ENCODE measurements around the gene SMIM7.
"Not testable (repeated sequence)": the region's sequence is repeated elsewhere in the genome, so short reads cannot be mapped to it uniquely, and the experiment has no call there.

SMIM7 gene

DNA sequence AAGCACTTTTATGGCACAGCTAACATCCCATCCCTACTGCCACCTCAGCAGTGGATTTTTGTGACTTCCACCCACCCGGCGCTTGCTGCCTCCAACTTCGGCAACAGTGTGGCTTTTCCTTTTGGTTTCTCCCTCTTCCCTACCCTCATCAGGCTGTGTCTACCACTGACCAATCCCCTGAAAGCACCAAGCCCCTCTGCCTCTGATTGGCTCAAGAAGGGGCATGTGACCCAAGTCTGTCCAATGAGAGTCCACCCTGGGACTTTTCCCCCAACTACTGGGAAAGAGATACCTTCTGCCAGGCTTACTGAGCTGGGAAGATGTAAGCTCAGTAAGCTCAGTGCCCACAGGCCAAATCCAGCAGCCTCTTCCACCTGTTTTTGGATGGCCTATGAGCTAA is 5.8 kb downstream of the SMIM7 start:
- DNase-seq, result no peak

DNA sequence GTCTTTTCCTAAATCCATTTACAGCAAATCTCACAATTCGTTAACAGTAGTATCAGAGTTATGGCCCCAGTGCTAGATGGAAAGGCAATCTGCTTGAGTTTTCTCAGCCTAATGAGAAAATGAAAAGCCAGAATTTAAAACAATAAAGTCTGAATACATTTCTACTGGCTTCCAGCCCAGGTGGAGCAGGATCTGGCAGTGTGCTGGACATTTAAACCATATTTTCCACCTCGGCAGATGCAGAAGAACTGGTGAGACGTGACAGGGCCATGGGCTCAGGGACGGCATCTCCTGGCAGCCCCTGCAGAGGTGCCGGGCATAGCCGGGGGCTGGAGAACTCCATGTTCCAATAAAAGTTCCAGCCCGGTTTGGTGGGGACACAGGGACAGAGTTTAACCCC is 7.1 kb downstream of the SMIM7 start:
- DNase-seq, result no peak

DNA sequence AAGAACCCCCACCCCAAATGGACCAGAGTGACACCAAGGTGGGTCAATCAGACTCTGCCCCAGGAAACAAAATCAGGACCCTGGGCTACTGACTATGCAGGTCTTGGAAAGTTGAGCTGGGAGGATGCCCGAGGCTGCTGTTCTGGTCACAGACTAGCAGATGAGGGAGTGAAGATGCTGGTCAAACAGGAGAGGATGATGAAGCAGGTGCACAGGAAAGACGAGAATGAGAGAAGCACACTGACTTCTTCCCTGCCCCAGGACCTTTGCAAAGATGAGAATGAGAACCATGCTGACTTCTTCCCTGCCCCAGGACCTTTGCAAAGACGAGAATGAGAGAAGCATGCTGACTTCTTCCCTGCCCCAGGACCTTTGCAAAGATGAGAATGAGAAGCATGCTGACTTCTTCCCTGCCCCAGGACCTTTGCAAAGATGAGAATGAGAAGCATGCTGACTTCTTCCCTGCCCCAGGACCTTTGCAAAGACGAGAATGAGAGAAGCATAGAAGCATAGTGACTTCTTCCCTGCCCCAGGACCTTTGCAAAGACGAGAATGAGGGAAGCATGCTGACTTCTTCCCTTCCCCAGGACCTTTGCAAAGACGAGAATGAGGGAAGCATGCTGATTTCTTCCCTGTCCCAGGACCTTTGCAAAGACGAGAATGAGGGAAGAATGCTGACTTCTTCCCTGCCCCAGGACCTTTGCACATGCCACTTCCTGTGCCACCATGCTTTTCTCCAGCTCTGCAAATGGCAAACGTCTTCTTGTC is 8.3 kb downstream of the SMIM7 start:
- DNase-seq, result not testable (repeated sequence)

DNA sequence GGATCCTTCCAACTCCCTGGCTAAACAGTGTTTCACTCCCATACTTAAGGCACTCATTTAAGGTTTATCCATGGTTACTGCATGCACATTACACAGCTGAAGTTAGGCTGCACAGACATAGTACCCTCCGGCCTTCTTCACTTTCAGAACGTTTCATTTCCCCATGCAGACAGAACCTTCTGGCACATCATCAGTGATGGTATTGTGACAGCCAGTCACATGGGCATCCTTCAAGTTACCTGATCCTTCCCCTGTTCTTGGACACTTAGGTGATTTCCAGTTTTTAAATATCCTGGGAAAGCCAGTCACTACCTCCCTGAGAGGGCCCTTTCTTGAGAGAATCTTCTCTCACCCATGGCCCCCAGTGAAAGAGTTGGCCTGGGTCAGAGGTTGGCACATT is 9.1 kb downstream of the SMIM7 start:
- DNase-seq, result no peak

DNA sequence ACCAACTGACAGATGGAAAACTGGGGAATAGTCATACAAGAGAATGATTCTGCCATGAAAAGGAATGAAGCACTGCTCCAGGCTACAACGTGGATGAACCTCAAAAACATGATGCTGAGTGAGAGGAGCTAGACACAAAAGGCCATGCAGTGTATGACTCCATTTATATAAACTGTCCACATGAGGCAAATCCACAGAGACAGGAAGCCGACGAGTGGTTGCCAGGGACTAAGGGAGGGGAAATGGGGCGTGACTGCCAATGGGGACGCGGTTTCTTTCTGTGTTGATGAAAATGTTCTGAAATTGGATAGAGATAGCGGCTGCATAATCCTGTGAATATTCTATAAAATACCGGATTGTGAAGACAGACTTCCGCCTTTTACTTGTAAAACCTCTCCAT is 10.2 kb downstream of the SMIM7 start:
- no peak for DNase-seq

DNA sequence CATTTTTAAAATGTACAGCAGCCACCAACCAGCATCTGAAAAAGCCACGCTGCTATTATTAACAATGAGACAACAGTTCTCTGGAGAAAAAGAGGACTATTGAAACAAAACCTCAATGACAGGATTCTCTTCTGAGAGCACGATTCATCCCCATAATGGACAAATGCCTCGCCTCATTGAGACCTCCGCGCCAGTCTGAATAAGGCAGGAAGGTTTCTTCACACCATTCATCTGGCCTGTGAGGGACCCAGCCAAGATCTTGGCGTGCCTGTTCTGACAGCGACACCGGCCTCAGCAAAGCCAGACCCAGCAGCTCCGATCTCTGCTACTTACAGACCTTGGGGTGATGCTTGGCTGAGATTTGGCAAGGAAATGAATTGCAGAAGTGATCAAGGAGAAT is 14.8 kb downstream of the SMIM7 start:
- DNase-seq, result no peak

DNA sequence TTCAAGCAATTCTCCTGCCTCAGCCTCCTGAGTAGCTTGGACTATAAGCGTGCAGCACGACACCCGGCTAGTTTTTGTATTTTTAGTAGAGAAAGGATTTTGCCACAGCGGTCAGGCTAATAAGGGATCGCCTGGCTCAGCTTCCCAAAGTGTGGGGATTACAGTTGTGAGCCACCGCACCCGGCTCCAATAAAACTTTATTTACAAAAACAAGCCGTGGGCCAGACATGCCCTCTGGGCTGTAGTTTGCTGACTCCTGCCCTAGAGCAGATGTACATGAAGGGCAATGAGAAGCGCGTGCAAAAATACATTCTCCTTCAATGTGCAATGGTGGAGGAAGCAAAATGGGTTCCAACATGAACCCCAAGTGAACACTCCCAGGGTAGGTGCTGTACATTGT is 18.2 kb downstream of the SMIM7 start:
- DNase-seq, result no peak

DNA sequence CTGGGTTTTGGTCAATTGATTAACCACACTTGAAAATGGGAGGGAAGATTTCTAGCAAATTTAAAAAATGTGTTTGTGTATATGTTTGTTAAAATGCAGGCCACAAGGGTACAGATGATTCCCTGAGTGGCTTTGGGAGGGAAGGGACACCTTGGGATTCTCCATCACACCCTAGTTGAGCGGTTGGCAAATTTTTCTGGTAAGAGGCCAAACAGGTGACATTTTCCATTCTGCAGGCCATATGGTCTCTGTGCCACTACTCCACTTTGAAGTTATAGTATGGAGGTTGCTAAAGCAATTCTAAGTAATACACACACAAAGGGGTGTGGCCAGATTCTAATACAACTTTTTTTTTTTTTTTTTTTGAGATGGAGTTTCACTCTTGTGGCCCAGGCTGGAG is 19.0 kb downstream of the SMIM7 start:
- no peak for DNase-seq

DNA sequence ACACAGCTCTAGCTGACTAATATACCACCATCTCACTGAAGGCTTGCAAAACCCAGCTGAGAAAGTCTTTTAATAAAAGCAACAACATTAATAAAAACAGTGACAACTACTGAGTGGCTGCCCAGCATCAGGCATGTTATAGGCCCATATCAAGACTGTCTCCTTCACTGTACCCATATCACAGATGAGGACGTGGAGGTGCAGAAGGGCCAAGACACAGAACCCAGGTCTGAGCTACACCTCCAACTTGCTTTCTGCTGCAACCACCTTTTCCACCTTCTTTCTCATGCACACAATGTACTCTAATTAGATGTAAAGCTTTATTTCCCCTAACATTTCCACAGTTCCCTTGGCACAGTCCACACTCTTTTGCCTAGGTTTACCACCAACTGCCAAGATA is 21.3 kb downstream of the SMIM7 start:
- no peak for DNase-seq

DNA sequence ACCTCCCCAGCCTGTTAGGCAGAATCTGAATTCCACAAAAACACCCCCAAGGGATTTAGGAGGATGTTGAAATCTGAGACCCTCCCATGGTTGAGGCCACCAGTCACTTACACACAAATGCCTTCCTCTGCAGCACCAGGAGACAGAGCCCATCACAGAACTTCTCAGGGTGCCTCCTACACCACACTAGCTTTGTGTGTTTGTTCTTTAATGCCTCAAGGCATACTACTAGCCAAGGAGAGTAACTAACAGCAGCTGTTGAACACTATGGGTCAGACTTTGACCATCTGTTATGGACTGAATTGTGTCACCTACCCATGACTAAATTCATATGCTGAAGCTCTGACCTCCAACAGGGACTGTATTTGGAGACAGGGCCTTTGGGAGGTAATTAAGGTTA is 22.4 kb downstream of the SMIM7 start:
- DNase-seq, result no peak

DNA sequence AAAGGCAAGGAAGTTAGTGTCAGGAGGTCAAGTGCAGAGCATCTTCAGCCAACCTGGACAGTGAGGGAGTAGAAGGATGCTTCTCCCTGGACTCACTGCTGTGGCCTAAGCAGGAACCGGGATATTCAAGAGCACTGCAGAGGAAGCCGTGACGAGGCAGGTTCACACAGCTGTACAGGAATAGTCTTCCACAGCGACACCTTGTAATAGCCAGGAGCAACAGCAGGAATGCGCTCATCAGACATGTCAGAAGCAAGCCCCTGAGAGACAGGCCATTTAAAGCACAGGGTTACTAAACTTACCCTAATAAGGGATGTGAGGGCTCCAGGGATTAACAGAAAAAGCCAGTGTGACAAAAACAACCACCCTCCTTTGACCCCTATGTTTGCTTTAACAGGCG is 28.5 kb downstream of the SMIM7 start:
- DNase-seq, result no peak

DNA sequence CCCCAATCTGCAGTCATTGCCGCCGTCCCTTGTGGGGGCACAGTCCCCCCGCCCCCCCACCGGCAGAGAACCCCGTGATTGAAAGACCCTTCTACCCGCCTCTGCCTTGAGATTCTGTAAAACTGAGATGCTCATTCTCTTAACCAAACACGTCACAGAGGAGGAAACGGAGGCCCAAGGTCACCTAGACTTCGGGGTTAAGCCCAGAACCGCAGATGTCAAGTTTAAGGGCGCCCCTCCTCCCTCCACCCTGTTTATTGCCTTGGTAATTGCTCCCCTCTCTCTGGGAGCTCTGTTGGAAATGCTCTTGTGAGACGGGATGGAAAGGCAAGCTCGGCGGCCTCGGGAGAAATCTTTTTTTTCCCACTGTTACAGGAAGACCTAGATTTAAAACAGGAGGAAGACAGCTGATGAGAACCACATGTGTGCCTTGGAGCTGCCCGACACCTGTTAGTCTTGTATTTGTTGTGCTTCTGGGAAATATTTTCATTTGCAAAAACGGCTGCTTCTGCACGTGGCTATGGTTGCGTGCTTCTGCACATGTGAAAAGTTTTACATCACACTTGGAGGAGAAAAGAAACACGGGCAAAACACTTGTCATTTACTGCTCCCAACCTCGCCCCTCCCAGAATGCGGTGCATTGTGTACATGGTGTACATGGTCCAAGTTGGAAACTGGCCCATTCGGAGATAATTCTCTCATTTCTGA is 30.8 kb downstream of the SMIM7 start:
- DNase-seq, result no peak

DNA sequence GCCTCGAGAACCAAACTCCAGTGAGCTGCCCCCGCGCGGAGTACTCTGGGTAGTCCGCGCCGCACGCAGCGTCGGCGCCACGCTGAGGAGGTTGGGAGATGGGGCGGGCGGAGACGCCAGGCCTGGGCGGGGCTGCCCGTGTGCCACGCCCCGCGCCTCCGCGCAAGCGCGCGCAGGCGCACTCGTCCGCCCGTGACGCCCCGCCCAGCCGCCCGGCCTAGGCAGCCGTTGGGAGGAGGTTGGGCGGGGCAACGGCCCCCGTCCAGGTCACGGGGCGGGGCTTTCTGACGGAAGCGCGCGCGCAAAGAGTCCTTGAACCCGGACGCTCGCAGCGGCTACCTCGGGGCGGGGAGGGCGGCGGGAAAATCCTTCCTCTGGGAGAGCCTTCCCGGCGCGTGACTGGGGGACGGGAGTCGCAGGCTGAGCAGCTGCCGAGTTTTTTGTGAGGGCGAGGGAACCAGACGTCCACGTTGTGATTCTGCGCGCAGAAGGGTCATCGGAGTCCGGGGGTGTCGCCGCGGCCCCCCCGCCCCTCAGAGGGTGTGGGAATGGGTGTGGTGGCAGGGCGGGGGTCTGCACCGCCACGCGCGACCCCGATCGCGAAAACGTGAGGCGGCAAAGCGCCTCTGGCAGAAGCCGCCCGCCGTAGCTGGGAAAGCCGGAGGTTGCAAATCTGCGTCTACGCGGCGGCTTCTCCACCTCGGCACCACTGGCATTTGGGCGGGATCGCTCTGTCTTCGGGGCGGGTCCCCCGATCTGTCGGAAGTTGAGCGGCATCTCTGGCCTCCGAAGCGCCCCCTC is 31.6 kb downstream of the SMIM7 start, which contains the start of gene MED26:
TSS of gene MED26 (minus strand) at position 22 of the 801 bp plus-strand sequence. CDS start 261 bp downstream, outside the sequence.
- peak; percentile 98 for DNase-seq

DNA sequence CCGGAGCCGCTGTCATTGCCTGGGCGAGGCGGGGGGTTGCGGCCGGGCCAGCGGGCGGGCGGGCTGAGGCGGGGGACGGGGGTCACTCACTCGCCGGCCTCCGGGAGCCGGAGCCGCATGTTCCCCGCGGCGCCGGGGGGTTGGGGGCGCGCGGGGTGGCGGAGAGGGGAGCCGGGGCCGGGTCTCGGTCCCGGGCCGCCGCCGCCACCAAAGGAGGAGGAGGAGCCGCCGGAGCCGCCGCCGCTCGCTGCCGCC is 32.1 kb downstream of the SMIM7 start:
- DNase-seq, result no peak

DNA sequence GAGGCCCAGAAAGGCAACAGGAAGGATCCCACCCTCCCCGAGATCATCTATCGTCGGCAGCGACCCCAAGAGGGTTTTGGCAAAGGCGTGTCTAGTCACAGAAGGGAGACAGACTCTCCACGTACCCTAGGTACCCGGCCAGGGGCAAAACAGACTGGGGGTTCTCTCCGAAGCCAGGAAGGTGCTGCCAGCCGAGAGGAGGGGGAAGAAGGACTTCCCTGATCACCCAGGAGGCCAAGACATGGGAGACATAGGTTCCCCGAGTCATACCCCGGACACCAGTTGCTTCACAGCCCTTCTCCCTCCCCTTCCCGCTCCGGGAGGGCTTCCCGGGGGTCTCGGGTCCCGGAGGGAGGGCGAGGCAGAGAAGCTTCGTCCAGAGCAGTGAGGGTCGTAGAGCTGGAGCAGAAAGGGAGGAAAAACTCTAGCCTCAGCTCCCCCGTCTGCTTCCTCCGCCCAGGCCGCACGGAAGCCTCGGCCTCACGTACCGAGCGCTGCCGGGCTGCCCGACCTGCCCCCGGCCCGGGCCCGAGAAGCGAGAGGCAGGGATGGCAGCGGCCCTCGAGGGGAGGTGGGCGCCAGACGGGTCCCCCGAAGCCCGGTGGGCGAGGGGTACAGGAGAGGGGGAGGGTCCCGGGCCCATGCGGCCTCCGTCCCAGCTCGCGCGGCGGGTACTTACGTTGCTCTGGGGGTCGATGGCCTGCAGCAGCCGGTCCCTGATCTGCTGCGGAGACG is 32.6 kb downstream of the SMIM7 start:
- DNase-seq, result peak; percentile 33

DNA sequence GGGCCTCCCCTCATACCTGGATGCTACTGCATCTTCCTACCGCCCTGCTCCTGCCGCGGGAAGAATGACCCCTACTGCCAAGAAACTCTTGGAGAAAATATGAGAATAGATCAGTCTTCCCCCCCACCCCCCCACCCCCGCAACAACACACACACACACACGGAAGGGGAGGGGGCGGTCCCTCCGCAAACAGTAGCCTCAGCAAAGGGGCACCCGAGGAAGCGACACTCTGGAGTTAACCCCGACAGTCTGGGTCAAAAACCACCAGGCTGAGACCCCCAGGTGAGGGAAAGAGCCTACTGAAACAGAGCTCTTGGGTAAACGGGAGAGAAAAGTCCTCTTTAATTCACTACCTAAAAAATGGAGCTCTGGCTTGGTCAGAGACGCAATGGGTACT is 33.1 kb downstream of the SMIM7 start:
- DNase-seq, result no peak

DNA sequence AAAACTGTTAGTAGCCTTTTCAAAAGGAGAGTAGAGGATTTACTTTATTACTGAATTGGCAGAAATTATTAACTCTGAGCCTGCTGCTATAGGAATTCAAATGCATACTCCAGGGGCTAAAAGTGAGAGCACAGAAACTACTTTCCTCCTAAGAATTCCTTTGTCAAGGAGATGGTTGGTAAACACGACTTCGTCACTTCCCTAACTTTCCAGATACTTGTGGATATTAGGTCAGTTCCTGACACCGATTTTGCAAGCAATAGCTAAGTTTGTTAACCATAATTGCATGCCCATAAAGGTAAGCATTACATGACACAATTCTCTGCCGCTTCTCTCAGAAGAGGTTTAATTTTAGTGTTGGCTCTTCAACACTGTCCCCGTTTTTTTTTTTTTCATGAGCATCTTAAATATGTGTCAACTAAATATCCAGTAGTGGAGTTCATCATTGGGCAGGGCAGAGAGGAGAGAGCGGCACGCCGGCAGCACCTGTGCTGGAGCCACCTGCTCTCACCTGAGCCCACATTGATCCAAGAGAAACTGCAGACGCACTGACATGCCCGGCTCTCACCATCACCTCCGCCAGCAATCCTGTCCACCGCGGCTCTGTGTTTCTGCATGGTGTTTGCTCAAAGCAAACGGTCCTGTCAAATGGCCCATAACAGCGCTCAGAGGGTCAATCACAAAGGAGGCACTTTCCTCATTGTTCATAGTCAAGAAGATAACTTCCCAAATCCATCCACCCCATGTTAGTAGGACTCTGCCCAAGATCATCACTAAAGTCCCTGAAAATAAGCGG is 34.6 kb downstream of the SMIM7 start:
- no peak for DNase-seq

DNA sequence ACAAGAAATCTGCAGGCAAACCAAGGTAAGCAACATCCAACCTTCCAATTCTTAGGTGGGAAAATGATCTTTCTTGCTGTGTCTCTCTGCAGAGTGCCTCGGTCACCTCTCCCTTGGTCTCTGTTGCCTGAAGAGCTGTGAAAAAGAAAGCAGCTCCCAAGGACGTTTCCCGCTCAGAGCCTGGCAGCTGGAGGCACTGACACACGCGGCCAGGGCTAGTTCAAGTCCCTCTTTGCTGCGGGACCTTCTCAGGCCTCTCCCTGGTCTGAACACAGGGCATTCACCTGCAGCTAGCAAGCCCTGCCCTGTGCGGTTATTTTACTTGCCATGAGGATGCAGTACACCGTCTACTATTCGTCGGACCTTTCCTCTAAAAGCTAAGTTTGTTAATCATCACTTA is 35.7 kb downstream of the SMIM7 start:
- DNase-seq, result no peak

DNA sequence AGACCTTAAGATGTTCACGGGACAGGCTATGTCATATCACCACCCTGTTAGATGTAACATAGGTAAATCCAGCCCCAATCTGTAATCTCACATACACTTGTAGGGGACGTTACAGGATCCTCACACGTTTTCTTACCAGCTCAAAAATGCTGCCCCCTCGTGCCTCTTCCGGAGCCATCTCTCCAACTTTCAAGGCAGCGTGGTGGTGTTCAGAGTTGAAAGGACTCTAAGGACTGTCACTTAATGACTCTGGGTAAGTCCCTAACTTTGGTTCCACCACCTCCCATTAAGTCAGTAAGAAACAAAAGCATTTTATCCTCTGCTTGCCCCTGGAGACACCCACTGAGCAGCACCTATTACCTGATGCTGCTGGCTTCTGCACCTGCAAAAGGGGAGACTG is 36.4 kb downstream of the SMIM7 start:
- no peak for DNase-seq

DNA sequence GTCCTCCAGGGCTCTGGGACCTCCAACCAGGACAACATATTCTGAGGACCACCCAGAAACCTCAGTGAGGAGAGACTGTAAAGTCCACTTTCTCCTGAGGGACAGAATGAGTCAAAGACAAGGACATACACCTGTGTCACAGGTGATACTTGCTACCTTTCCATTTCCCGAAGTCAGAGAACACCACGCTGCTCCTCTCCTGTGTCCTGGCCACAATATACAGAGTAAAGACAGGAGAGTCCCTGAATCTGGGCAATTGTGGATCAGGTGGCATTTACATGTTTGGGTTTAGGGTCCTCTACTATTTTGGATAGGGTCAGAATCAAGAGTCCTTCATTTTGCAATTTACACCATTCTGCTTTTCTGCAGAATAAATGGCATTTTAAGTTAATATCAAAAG is 36.9 kb downstream of the SMIM7 start:
- no peak for DNase-seq

DNA sequence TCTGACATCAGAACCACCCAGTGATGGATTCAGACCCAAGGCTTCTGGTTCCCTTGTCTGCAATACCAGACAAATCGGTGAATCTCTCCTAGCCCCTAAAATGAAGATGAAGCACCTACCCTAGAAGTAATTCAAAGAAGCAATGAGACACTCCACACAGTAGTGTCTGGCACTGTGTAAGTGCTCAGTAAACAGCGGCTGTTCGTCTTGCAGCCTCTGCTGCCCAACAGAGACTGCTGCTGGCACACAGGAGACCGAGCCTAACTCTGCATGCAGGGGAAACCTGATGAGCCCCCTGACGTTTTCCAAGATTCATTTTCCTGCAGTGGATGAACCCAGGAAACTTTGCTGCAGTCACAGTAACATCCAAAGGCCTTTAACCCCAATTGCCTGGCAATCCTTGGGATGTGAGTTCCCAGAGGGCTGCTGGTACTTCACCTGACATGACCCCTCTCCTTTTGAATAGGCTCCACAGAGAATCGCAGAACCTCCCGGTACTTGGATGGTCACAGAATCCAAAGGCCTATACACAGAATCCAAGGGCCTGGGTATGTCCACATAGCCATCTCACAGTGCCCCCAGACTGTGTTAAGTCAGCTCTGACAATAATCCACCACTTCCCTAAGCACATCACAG is 38.7 kb downstream of the SMIM7 start:
- no peak for DNase-seq

DNA sequence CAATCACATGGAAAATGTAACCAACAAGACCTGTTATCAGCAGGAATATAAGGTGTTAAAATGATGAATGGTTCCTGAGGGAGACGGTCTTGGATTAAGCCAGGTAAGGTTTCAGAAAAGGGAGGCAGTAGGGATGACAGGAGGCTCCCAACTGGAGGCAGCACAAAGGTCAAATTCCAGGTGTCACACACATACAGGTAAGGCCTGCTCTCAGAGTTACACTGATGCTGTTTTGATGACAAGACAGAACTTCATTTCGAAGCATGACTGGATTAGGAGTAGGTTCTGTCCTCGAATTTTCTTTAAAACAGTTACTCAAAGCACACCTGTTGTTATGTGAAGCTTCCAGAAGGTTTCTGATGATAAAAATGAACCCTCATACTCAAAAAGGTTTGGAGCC is 39.4 kb downstream of the SMIM7 start:
- no peak for DNase-seq
